ENCODE data around the gene ZNF157.

DNA sequence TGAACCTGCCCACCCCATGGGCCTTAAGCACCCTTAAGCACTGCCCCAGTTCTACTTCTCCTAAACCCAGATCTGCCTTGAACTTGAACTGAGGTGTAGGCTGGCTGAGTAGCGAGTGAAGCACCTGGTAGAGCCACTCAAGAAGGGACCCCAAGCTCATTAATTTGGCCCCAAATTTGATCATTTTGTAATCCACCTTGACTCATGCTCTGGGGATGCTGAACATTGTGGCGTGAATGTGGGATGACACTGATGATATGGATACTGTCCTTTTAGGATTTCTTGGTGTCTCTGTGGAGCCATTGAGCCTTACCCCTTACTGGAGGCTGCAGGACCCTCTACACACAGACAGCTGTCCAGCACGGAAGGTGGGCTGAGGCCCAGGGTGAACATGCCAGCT, at the start of gene ZNF157:
- TF ChIP-seq, protein P1, sequence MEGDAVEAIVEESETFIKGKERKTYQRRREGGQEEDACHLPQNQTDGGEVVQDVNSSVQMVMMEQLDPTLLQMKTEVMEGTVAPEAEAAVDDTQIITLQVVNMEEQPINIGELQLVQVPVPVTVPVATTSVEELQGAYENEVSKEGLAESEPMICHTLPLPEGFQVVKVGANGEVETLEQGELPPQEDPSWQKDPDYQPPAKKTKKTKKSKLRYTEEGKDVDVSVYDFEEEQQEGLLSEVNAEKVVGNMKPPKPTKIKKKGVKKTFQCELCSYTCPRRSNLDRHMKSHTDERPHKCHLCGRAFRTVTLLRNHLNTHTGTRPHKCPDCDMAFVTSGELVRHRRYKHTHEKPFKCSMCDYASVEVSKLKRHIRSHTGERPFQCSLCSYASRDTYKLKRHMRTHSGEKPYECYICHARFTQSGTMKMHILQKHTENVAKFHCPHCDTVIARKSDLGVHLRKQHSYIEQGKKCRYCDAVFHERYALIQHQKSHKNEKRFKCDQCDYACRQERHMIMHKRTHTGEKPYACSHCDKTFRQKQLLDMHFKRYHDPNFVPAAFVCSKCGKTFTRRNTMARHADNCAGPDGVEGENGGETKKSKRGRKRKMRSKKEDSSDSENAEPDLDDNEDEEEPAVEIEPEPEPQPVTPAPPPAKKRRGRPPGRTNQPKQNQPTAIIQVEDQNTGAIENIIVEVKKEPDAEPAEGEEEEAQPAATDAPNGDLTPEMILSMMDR (conservative IDR thresholded peaks at IDR 0.05; ENCODE audit: low read length), result no peak
- no peak for TF ChIP-seq EZH2phosphoT487 (IDR thresholded peaks at IDR 0.05; ENCODE audit: borderline replicate concordance, low read depth, low read length)
